Measurements from ENCODE around the gene NKAIN4.

NKAIN4 gene

DNA sequence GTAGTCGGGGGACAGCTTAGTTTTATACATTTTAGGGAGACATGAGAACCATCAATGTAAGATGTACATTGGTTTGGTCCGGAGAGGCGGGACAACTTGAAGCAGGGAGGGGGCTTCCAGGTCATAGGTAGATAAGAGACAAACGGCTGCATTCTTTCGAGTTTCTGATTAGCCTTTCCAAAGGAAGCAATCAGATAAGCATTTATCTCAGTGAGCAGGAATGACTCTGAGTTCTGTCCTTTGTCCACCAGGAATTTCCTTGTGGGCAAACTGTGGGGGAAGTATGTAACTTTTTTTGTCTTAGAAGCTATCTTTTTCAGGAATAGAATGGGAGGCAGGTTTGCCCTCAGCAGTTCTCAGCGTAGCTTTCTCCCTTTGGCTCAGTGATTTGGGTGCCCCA, 39.7 kb downstream of the NKAIN4 start:
- TF ChIP-seq, protein P1, sequence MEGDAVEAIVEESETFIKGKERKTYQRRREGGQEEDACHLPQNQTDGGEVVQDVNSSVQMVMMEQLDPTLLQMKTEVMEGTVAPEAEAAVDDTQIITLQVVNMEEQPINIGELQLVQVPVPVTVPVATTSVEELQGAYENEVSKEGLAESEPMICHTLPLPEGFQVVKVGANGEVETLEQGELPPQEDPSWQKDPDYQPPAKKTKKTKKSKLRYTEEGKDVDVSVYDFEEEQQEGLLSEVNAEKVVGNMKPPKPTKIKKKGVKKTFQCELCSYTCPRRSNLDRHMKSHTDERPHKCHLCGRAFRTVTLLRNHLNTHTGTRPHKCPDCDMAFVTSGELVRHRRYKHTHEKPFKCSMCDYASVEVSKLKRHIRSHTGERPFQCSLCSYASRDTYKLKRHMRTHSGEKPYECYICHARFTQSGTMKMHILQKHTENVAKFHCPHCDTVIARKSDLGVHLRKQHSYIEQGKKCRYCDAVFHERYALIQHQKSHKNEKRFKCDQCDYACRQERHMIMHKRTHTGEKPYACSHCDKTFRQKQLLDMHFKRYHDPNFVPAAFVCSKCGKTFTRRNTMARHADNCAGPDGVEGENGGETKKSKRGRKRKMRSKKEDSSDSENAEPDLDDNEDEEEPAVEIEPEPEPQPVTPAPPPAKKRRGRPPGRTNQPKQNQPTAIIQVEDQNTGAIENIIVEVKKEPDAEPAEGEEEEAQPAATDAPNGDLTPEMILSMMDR (conservative IDR thresholded peaks at IDR 0.05) = no peak
- peak overlapping the region; percentile 99 for H3K27ac ChIP-seq

DNA sequence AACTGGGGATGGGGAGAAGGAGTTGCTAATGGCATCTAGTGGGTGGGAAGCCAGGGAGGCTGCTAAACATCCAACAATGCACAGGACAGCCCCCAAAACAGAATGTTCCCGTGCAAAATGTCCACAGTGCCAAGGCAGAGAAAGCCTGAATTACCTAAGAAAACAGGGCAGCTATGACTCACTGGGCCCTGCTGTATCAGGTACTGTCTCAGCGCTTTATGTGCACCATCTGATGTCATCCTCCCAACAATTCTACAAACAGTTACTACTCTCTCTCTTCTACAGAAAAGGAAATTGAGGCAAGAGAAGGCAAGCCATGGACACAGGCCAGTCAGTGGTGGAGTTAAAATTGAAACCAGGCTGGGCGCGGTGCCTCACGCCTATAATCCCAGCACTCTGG, 41.5 kb downstream of the NKAIN4 start:
- TF ChIP-seq, protein P1 (conservative IDR thresholded peaks at IDR 0.05) = no peak
- peak overlapping the region; percentile 99 for H3K27ac ChIP-seq

- peak overlapping the region; percentile 99; the same call in 1 of the 2 replicates for H3K27ac ChIP-seq
- TF ChIP-seq, protein P1 (conservative IDR thresholded peaks at IDR 0.05) = no peak
These were observed 41.9 kb downstream of the NKAIN4 start for GRCh38 chr20:63212393-63212730.

GRCh38 chr20:63210011-63210605, 44.2 kb downstream of the NKAIN4 start:
- TF ChIP-seq, protein P1 (conservative IDR thresholded peaks at IDR 0.05) = no peak
- H3K27ac ChIP-seq = peak overlapping the region; percentile 99

- peak overlapping the region; percentile 99 for H3K27ac ChIP-seq
- TF ChIP-seq, protein P1 (conservative IDR thresholded peaks at IDR 0.05) = no peak
These were observed 45.8 kb downstream of the NKAIN4 start for GRCh38 chr20:63208346-63208909.

DNA sequence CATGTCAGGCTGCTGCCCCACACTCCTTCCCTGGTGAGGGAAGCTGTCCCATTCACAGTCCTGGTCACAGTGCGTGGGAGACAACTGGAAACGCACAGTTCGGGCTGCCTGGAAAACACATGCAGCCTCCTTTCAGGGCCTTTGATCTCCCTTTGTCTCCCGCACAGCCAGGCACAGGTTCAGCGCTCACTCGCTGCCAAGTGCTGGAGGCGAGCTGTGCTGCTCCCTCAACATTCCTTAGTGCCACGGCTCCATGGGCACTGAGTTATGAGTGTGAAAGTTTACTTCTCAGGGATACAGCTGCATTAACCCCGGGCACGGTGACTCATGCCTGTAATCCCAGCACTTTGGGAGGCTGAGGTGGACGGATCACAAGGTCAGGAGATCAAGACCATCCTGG, 47.4 kb downstream of the NKAIN4 start:
- TF ChIP-seq, protein P1 (conservative IDR thresholded peaks at IDR 0.05) = no peak
- peak overlapping the region; percentile 99 for H3K27ac ChIP-seq

DNA sequence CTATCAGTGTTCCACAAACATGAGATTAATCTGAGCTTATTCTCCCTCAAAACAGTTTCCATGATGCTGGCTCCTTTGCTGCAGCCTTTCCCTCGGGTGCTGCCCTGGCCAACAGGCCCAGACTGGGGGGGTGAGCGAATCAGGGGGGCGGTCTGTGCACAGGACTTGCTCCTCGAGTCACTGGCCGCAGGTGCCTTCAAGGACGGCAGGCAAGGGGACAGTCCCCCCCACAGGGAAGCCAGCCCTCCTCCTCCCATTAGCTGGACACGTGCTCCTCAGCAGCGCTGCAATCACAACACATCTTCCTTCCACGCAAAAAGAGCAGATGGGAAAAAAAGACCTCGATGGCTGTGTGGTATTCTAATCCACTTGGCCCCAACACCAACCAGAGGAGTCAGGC, 48.4 kb downstream of the NKAIN4 start:
- H3K27ac ChIP-seq = no peak overlapping the region; the same call in 1 of the 2 replicates
- TF ChIP-seq, protein P1 (conservative IDR thresholded peaks at IDR 0.05) = no peak

All from VCaP (cell line).